Fibroblast of villous mesenchyme (primary cell): ENCODE results near the gene PBX1. TPM values are rescaled to one million over a fixed set of nuclear protein-coding genes. Genes with fewer than 3 reads are reported as not detected.

Experiments
- DNase-seq: peaks from one replicate; pipeline ENCODE4 v3.0.0-alpha.2; 2010; ENCODE audit warnings: low read depth
- H3K4me3 ChIP-seq: 2 replicates; pipeline ENCODE4 v1.5.1; 2011; ENCODE audit warnings: low read depth, mild to moderate bottlenecking, low read length
- total RNA-seq: library from RNA; depleted of rRNA; stranded (reverse); fragments of >200 nt; gene quantifications from 2 replicates; pipeline ENCODE4 v1.2.3, GENCODE V29; 2012
- TF ChIP-seq, protein P1 (sequence below): IDR thresholded peaks from 2 replicates; pipeline ENCODE4 v1.5.1; 2012; ENCODE audit warnings: low read depth, mild to moderate bottlenecking, low read length; ENCODE audit not compliant: insufficient read depth

Gene PBX1
- total RNA-seq, 1 donor: 67.4 TPM

DNA sequence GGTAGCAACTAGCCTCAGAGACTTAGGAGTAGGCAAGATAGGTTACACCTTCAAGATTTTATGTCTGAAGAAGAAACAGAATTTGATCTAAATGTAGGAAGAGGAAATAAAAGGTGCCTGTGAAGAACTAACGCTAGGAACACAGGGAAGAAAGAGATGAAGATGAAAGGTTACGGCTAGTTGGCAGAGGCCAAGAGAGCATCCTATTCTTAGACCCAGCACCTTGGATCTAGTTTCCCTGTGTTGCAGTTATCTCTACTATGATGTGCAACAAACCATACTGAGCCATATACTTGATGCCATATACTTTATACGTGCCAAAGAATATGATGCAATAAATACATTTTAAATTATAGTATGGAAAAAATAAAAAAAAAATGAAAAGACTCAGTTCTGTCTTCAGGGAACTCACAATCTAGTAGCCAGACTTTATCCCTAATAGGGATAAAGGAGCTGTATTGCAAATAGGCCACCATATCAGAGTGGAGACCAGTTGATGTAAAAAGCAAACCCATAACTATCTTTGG lies 181.1 kb downstream of the PBX1 start:
- DNase-seq: no peak
- TF ChIP-seq, protein P1, sequence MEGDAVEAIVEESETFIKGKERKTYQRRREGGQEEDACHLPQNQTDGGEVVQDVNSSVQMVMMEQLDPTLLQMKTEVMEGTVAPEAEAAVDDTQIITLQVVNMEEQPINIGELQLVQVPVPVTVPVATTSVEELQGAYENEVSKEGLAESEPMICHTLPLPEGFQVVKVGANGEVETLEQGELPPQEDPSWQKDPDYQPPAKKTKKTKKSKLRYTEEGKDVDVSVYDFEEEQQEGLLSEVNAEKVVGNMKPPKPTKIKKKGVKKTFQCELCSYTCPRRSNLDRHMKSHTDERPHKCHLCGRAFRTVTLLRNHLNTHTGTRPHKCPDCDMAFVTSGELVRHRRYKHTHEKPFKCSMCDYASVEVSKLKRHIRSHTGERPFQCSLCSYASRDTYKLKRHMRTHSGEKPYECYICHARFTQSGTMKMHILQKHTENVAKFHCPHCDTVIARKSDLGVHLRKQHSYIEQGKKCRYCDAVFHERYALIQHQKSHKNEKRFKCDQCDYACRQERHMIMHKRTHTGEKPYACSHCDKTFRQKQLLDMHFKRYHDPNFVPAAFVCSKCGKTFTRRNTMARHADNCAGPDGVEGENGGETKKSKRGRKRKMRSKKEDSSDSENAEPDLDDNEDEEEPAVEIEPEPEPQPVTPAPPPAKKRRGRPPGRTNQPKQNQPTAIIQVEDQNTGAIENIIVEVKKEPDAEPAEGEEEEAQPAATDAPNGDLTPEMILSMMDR: no peak
- H3K4me3 ChIP-seq: no peak overlapping the region

DNA sequence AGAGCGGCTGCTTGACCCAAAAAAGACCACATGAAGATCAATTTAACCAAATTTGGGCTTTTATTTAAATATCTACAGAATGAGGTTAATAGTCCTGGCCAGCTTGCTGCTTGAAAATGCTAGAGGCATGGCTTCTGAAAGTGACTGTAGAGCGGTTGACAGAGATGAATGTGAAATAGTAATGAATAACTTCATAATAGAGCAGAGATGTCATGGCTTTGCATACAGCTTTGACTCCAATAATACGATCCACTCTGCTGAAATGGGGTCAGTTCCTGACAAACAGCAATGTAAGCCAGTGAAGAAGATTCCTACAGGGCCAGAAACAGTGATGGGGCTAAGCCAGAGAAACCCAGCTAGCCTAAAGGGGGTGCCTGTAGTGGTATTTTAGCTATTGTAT lies 183.8 kb downstream of the PBX1 start:
- H3K4me3 ChIP-seq: no peak overlapping the region
- TF ChIP-seq, protein P1: no peak
- DNase-seq: no peak

DNA sequence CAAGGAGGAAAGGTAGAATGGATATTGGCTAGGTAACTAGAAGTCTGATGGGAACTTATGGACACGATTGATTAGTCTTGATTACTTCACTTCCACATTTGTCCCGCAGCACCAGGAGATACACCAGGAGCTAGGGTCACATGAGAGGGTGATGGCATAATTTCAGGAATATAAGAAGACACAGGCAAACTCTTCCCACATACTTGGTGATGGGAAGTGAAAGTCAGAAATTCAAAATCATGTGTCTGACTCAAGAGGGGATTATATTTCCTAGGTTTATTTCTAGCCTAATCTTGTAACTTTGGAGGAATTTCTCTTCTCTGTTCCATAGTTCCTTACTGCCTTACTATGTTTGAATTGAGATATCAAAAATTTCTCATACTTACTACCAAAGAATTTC lies 185.0 kb downstream of the PBX1 start:
- no peak for DNase-seq
- H3K4me3 ChIP-seq: no peak overlapping the region
- TF ChIP-seq, protein P1: no peak

DNA sequence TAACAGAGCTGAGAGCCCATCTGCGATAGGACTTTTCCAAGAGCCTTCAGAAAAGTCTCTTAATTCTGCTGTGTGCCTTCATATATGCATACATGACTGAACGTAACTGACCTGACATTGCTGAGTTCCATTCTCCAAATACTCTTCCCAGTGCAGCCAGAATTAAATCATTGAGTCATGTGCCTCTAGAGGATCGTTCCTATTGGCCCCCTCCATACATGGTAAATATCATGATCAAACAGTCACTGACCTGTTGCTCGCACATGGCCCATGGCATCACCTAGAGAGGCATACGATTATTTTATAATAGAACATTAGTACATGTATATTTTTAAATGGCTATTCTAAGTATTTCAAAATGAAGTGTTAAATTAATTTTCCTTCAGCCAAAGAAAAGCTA lies 186.8 kb downstream of the PBX1 start:
- DNase-seq: no peak
- TF ChIP-seq, protein P1: no peak
- H3K4me3 ChIP-seq: no peak overlapping the region

DNA sequence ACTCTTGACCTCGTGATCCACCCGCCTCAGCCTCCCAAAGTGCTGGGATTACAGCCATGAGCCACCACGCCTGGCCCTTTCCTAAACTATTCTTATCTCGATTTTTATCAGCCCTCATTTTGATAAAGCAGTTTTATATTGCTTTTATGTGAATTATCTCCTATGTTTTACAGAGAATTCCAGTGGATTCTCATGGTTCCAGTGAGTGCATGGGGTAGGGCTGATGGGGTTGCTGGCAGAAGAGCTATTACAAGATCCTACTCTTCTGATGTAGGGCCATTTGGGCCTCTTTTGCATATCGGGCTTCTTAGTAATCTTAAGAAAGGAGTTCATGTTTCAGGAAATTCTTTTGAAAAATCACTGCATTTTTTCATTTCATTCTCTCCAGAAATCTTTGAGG lies 187.6 kb downstream of the PBX1 start:
- TF ChIP-seq, protein P1: no peak
- DNase-seq: peak; percentile 64
- no peak overlapping the region for H3K4me3 ChIP-seq

DNA sequence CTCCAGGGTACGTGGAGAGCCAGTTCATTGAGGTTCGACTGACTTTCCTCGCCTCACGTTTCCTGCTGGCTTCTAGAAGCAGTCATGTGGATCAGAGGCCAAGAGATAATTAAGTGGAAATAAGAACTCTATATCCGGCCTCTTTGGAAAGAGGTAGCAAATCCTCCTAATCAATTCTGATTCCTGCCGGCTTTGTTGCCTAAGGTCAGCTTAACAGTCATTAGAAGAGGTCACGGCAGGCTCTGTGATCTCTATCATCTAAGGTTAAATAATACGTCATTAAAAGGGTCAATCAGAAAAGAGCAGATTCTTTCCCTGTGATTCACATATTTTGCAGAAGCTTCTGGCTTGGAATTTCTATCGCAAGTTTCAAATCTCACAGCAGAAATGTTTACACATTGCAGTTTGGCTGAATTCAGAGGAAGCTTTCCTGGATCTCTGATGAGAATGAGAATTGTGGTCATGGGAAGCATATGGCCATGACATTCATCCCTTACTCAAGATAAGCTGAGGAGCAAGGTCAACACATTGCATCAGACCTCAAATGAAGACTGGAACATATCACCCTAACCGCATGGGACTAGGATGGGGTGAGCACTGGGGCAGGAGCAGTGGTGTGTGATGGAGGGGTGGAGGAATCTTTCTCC lies 189.4 kb downstream of the PBX1 start:
- H3K4me3 ChIP-seq: no peak overlapping the region
- DNase-seq: peak; percentile 100
- TF ChIP-seq, protein P1: no peak
